ENCODE measurements around the gene GRAP2. TPM values are rescaled to one million over a fixed set of nuclear protein-coding genes. Genes with fewer than 3 reads are reported as not detected.

The GRAP2 gene
- total RNA-seq, 1 experiment from 2014 or later, result not detected

DNA sequence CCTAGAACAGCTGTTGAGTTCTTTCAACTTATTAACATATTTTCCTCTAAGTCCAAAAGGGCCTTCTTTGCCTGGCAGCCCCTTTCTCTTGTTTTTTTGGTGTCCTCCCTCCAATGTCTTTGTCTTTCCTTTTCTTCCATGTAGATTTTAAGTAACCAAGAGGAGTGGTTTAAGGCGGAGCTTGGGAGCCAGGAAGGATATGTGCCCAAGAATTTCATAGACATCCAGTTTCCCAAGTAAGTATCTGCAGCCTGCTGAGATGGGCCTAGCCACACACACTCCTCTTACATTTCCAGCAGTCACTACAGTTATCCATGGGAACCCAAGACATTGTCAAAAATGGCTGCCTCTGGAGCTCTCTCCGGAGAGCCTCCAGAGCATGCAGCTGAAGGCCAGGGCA lies 54.8 kb downstream of the GRAP2 start:
- in situ Hi-C loops (cut with HindIII; ENCODE audit: low pct_unique_long_range_greater_than_20kb, low sequenced_read_pairs), result no loop called here
- no peak for DNase-seq (ENCODE audit: low read depth)

DNA sequence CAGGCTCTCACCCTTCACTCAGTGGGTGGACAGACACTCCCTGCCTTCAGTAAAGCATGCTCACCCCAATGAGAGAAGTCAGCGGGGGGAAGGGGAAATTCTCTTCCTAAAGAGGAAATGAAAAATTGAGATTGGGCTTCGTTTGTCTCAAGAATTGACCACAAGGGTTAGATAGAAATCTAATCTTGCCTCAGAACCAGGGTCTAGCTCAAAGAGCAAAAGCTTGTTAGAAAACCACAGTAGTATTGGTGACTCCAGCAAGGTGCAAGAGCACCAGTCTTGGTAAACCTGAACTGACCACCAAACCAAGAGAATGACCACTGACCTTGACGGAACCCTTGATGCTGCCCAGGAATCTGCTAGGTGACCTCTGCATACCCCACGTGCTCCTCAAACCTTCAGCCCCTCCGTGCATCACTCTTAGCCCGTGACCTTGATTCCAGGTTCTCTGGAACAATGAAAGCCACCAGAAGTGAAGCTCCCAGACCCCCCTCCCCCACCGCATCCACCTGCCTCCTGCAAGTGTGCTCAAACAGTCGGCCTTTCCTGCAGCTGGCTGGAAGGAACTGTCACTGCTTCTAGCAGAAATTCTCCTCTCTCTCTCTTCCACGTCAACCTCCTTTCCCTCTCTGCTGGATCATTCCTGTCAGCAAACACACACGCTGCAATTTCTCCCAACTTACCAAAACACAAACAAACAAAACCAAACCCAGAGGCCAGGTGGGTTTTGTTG lies 56.2 kb downstream of the GRAP2 start:
- in situ Hi-C loops (cut with HindIII; ENCODE audit: low pct_unique_long_range_greater_than_20kb, low sequenced_read_pairs), result no loop called here
- DNase-seq (ENCODE audit: low read depth), result no peak

DNA sequence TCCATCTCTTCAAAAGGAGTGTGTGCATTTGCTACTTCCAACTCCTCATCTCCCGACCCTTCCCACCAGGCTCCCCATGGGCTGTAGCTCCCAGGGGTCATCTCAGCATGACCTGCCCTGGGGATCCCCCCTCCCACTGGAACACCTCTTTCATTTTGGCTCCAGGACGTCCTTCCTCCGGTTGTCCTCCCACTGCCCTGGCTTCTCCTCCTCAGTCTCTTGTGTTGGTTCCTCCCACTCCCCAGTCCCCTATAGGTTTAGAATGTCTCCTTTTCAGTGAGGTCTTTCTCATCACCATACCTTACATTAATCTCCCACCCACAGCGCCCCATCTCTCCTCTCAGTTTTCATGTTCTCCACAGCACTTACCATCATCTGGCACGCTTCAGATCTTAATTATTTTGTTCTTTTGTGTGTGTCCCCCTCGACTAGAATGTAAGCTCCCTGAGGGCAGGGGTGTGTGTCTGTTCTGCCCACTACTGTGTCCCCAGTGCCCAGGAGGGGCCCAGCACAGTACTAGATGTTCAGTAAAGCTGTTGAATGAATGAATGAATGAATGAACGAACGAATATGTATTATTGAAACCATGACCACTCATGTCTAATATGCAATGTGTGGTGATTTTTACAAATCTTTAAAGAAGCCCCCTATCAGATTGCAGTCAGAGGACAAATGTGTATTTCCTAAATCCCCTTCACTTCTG lies 57.3 kb downstream of the GRAP2 start:
- no peak for DNase-seq (ENCODE audit: low read depth)
- in situ Hi-C loops (cut with HindIII; ENCODE audit: low pct_unique_long_range_greater_than_20kb, low sequenced_read_pairs), result no loop called here

DNA sequence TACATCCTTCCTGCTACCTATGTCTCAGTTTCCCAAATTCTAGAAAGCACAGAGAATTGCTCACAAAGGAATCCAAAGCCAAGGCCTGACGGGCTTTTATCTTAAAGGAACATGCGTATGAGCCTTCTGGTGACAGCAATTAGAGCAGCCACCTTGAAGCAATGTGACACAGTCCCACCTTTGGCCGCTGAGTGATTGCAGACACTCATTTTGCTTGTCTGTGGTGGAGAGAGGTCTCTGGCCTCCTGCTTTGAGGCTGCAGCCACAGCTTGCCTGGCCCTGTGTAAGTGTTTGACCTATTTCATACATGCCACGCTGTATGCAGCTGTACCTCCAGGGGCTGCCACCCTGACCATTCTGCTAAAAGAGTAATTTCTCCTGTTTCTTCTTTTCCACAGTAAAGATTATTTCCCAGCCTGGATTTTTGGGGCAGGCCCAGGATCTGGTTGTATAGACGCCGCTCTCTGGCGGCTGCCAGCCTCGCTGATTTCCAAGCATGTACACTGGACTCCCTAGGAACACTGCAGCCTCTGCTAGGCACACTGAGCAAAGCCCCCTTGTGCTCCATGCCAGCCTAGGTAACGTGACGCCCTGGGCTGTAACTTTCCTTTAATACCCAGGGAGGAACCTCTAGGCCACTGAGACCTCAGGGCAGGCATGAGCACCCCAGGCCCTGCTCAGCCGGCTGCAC lies 58.2 kb downstream of the GRAP2 start:
- in situ Hi-C loops (cut with HindIII; ENCODE audit: low pct_unique_long_range_greater_than_20kb, low sequenced_read_pairs), result no loop called here
- DNase-seq (ENCODE audit: low read depth), result no peak

DNA sequence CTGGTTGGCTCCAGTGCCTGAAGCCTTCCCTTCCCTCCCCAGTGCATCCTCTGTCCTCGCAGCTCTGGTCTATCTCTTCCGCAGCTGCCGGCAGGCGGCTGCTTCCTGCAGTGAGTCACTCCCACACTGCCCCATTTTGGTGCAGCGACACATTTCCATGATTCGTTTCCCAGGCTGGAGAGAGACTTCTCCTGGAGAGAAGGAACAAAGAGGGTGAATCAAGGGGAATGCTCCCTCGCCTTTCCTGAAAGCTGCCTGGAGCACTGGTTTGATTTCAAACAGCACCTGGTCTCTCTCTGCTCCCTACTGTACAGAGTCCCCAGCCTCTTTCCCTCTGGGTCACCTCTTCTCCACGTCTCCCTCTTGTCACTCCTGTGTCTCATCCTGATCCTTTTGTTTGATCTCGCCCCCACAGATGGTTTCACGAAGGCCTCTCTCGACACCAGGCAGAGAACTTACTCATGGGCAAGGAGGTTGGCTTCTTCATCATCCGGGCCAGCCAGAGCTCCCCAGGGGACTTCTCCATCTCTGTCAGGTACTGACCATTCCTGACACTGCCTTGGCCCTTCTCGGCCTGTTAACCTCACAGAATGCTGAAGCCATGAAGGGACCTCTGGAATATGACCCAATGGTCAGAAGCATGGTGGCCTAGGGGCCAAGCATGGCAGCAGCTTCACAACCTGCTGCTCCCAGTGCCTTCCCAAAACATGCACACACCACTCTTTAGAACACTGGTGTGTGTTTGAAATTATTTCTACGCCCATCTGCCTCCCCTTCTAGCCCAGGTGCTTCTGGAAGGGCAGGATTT lies 59.0 kb downstream of the GRAP2 start, which contains the start of gene TMA7B:
Gene TMA7B, plus strand, starts transcription at position 758 of the 808 bp plus-strand sequence. CDS start 3,978 bp downstream, outside the sequence.
- in situ Hi-C loops (cut with HindIII; ENCODE audit: low pct_unique_long_range_greater_than_20kb, low sequenced_read_pairs), result no loop called here
- DNase-seq (ENCODE audit: low read depth), result peak; percentile 34

DNA sequence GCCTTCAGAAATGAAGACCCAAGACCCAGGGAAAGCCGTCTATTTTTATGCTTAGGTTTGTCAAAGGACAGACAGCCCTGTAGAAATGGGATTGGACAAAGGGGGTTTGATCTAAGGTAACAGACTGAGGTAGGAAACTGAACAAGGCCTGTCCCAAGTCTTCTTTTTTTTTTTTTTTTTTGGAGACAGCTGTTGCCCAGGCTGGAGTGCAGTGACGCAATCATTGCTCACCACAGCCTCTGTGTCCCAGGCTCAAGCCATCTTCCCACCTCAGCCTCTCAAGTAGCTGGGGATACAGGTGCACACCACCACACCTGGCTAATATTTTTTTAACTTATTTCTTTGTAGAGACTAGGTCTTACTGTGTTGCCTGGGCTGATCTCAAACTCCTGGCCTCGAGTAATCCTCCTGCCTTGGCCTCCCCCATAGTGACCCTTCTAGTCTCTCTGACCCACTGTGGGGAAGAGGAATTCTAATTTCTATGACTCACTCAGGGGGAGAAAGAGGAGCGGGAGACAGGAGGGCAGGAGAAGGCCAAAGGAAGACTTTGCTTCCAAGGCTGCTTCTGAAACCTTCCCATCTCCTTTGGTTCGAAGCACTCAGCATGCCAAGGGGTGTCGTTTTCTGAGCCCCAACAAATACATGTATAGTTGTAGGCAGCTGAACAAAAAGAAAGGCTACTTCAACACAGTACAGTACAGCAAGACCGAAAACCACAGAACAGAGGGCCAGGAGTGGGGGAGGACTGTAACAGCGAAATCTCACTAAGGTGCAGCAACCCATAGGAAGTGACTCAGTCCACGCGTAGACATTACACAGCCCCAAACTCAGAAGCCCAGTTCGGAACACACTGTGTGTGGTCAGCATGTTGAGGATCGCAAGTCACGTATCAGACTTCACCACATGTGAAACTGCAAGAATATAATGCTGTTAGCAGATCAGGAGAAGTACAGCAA lies 60.2 kb downstream of the GRAP2 start:
- in situ Hi-C loops (cut with HindIII; ENCODE audit: low pct_unique_long_range_greater_than_20kb, low sequenced_read_pairs), result no loop called here
- DNase-seq (ENCODE audit: low read depth), result no peak

DNA sequence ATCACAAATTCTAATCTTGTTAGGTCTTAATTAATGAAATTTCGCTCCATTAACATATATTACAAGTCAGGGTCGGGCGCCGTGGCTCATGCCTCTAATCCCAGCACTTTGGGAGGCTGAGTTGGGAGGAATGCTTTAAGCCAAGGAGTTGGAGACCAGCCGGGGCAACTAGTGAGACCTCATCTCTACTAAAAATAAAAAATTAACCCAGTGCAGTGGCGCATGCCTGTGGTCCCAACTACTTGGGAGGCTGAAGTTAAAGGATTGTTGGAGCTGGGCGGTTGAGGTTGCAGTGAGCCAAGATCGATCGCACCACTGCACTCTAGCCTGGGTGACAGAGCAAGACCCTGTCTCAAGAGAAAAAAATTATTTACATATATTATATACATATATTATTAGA lies 61.2 kb downstream of the GRAP2 start:
- in situ Hi-C loops (cut with HindIII; ENCODE audit: low pct_unique_long_range_greater_than_20kb, low sequenced_read_pairs), result no loop called here
- DNase-seq (ENCODE audit: low read depth), result no peak

DNA sequence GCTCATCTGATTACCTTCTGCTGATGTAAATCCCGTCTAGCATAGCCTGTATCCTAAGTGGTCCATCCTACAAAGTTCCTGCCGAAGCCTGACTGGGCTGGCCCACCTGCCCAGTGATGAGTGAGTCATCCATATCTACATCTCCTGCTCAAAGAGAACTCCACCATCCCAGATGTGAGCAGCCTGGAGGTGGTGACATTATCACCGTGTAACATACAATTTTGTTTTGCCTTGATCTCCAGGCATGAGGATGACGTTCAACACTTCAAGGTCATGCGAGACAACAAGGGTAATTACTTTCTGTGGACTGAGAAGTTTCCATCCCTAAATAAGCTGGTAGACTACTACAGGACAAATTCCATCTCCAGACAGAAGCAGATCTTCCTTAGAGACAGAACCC lies 64.9 kb downstream of the GRAP2 start:
- in situ Hi-C loops (cut with HindIII; ENCODE audit: low pct_unique_long_range_greater_than_20kb, low sequenced_read_pairs), result no loop called here
- no peak for DNase-seq (ENCODE audit: low read depth)

DNA sequence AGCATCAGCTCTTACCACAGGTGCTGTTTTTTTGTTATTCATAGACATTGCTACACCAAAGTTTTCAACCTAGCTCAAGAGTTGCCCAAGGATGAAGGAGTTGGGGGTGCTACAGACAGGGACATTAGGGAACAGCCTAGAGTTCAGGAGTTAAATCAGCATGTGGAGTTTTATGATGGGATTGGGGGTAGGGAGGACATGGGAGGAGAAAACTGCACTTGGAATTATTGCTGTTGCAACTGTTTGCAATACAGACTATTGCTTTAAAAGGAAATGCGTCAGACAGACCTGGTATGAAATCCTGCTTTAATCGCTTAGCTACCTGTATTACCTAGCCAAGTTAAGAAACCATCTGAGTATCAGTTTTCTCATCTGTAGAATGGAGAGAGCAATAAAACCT lies 65.6 kb downstream of the GRAP2 start:
- DNase-seq (ENCODE audit: low read depth), result no peak
- in situ Hi-C loops (cut with HindIII; ENCODE audit: low pct_unique_long_range_greater_than_20kb, low sequenced_read_pairs), result no loop called here

DNA sequence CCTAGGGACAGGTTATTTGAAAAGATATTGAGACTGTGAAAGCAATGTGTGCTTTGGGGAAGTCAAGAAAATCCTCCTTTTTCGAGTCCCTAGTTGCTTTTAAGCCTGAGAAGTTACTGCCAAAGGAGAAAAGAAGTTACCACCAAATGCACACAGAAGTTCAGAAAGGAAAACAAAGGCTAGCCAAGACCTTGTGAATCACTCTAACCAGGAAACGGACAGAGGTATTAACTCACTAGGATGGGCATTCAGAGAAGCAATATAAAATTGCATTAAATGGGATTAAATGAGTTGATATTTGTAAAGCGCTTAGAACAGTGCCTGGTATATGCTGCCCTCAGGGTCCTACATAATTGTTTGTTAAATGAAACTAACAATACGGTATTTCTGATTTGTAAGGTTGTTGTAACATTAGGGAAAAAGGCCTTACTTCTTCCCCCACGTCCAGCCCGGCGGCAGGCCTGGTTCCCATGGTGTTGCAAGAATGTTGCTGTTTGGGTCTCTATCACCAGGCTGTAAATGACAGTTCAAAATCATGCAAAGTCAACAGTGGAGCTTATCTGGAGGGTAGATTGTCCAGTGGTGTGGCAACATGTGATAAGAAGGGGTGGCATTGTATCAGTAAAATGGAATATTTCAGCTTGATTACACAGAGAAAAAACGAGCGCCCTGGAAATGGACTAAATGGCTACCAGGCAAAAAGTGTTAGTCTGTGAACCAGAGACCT lies 66.4 kb downstream of the GRAP2 start:
- in situ Hi-C loops (cut with HindIII; ENCODE audit: low pct_unique_long_range_greater_than_20kb, low sequenced_read_pairs), result no loop called here
- DNase-seq (ENCODE audit: low read depth), result no peak

DNA sequence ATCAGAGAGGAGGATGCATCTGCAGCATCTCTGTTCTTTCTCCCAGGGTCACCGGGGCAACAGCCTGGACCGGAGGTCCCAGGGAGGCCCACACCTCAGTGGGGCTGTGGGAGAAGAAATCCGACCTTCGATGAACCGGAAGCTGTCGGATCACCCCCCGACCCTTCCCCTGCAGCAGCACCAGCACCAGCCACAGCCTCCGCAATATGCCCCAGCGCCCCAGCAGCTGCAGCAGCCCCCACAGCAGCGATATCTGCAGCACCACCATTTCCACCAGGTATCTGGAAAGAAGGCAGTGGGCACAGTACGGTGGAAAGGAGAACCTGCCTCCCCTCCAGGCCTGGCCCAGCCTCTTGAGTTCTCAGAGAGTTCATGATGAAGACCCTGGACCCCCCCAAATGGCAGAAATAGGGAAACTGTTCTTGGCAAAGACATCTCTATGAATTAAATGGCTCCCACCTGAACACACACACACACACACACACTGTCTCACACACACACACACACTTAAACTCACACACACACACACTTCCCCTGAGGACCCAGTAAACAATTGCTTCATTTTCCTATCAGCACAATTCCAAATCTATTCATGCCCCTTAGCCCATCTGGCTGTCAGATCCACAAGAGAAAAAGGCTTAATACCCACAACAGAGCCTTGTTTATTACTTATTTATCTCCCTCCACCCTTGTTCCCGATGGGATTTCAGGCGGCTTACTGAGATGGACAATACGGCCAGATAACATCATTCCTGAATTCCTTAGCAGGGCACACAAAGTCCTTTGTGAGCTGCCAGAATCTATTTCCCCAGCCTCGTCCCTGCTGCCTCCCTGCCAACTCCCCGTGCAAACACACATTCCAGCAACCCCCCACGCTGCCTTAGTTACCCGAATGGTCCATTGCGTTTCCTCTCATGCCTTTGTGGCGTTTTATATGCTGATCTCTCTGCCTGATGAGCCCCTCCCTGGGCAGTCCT lies 67.4 kb downstream of the GRAP2 start:
- no peak for DNase-seq (ENCODE audit: low read depth)
- in situ Hi-C loops (cut with HindIII; ENCODE audit: low pct_unique_long_range_greater_than_20kb, low sequenced_read_pairs), result no loop called here

DNA sequence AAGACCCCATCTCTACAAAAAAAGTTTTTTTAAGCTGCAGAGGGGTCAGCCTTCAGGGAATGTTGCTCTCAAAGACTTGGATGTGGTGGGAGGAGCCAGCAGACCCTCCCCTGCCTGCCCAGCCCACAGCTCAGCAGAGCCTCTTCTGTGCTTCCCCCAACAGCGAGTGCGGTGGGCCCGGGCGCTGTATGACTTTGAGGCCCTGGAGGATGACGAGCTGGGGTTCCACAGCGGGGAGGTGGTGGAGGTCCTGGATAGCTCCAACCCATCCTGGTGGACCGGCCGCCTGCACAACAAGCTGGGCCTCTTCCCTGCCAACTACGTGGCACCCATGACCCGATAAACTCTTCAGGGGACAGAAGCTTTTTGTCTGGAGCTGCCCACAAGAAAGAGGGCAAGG lies 69.9 kb downstream of the GRAP2 start:
- no peak for DNase-seq (ENCODE audit: low read depth)
- in situ Hi-C loops (cut with HindIII; ENCODE audit: low pct_unique_long_range_greater_than_20kb, low sequenced_read_pairs), result no loop called here

DNA sequence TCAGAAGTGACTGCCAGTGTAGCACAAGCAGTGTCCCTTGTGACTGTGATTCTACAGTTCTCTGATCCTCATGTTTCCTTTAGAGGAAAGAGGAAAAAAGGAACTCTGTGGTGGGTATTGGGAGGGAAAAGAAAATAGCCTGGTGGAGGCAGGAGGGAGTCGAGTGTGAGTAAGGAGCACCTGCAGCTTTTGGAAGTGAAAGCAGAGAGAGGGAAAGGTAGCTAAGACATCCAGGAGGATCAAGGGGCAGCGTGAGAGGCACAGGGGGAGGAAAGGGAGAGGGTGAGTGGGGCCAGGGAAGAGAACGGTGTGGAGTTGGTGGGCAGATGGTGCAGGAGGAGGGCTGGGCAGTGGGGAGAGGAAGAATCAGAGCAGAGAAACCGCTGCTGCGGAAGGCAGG lies 71.8 kb downstream of the GRAP2 start:
- in situ Hi-C loops (cut with HindIII; ENCODE audit: low pct_unique_long_range_greater_than_20kb, low sequenced_read_pairs), result no loop called here
- no peak for DNase-seq (ENCODE audit: low read depth)

DNA sequence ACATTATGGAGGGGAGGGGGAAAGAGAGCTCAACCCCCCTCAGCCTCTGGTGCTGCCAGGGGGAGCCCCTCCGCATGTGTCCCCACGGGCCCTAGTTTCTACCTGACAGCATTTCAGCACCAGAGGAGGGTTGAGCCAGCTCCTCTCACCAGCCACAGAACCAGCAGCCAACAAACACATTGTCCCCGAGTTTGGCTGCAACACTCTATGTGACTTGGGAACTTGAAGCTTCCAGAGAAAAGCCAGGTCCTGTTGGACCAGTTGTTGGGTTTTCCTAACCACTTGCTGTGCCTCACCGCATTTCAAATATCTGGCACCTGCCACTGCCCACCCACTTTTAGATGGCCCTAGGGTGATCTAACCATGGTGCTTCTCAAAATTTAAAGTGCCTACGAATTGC lies 72.8 kb downstream of the GRAP2 start:
- in situ Hi-C loops (cut with HindIII; ENCODE audit: low pct_unique_long_range_greater_than_20kb, low sequenced_read_pairs), result no loop called here
- DNase-seq (ENCODE audit: low read depth), result no peak

DNA sequence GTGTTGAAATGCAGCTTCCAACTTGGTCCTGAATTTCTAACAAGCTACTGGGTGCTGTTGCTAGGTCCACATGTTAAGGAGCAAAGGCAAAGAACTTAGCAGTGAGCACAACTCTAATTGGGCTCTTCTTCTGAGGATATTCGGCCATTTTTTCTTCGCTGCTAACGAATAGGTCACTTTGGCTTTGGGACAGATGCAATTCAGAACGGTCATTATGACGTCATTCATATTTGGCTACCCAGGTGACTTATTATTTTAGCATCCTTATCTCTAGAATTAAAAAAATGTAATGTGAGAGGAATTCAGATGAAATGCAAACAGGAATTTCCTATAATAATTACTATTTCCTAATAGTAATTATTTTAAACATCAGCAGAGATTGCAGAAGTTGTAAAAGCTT lies 73.2 kb downstream of the GRAP2 start:
- DNase-seq (ENCODE audit: low read depth), result no peak
- in situ Hi-C loops (cut with HindIII; ENCODE audit: low pct_unique_long_range_greater_than_20kb, low sequenced_read_pairs), result no loop called here

DNA sequence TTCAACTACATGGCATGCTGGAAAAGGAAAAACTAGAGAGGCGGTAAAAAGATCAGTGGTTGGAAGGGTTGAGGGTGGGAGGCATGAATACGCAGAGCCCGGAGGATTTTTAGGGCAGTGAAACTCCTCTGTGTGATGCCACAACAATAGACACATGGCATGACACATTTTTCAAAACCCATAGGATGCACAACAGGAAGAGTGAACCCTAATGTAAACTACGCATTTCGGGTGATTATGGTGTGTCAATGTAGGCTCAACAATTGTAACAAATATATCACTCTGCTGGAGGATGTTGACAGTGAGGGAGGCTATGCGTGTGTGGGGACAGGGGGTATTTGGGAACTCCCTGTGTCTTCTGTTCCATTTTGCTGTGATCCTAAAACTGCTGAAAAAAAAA lies 78.2 kb downstream of the GRAP2 start:
- no peak for DNase-seq (ENCODE audit: low read depth)
- in situ Hi-C loops (cut with HindIII; ENCODE audit: low pct_unique_long_range_greater_than_20kb, low sequenced_read_pairs), result no loop called here
